ENCODE data around the gene ZNF862.

DNA sequence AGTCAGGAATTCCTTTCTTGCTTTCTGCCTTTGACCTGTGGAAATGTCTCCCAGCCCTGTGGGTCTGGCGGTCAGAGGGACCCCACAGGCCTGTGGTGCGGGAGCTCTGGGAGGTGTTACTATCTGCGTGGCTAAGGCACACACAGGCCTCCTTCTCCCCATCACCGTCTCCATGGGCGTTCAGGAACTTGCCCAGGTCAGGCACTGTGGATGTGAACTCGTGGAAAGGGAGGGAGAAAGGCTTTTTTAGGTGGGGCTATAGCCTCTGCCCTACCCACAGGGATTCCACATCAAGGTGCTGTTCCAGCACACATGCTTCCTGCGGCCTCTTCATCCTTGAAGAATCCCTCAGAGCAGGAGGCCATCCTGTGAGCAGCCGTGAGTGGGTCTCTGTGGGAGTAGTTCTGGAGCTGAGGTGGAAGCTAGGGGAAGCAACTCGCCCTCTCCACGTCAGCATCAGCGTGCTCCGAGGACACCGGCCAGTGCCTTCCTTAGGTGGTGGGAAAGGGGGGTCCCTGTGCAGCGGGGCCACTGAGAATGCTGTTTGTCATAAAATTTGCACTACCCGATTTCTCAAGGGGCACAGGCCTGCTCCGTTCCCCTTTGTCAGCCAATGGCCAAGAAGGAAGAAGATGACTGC, 28.1 kb downstream of the ZNF862 start:
- TF ChIP-seq, protein P1, sequence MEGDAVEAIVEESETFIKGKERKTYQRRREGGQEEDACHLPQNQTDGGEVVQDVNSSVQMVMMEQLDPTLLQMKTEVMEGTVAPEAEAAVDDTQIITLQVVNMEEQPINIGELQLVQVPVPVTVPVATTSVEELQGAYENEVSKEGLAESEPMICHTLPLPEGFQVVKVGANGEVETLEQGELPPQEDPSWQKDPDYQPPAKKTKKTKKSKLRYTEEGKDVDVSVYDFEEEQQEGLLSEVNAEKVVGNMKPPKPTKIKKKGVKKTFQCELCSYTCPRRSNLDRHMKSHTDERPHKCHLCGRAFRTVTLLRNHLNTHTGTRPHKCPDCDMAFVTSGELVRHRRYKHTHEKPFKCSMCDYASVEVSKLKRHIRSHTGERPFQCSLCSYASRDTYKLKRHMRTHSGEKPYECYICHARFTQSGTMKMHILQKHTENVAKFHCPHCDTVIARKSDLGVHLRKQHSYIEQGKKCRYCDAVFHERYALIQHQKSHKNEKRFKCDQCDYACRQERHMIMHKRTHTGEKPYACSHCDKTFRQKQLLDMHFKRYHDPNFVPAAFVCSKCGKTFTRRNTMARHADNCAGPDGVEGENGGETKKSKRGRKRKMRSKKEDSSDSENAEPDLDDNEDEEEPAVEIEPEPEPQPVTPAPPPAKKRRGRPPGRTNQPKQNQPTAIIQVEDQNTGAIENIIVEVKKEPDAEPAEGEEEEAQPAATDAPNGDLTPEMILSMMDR (conservative IDR thresholded peaks at IDR 0.05): no peak
- no peak for TF ChIP-seq EZH2 (IDR thresholded peaks at IDR 0.05; ENCODE audit: low read depth)
